NAMALWA (cell line): ENCODE measurements around the gene LRFN5.
"Not testable (repeated sequence)": the region's sequence is repeated elsewhere in the genome, so short reads cannot be mapped to it uniquely, and the experiment has no call there.

Experiments
- DNase-seq: peaks from one replicate; pipeline ENCODE4 v3.0.0-alpha.2; 2015; ENCODE audit warnings: low spot score

Gene LRFN5

DNA sequence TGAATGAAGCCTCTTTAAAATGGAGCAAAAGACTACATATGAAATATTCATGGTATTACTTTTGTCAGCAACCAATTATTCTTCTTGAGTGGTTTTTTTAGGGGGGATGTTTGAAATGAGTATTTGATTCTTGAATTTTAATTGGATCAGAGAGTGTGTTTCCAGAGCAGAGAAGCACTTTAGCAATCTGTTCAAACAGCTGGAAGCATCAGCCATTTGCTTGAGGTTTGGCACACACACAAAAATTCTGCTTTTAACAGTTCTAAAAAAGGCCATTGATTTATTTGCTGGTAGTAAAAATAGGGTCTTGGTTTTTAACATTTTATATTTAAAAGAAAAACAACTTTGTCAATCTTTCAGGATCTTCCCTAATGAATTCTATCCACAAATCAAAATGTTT lies 292.7 kb downstream of the LRFN5 start:
- DNase-seq, result no peak

DNA sequence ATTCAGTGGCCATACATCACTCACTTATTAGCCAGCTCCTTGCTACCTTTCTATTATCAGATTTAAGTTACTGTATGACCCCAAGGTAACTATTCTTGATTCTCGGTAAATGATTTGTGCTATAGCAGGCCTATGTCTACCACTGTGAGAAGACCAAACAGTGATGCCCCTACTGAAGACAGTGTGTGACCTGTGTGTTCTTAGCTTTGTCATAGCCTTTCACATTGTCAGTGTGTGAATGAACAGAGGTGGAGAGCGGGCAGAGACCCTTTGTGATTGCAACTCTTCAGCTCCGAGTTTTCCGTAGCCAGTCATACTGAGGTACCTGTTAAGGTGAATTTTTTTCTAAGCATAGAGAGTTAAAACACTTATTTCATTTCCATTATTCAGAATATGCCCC lies 294.0 kb downstream of the LRFN5 start:
- no peak for DNase-seq

DNA sequence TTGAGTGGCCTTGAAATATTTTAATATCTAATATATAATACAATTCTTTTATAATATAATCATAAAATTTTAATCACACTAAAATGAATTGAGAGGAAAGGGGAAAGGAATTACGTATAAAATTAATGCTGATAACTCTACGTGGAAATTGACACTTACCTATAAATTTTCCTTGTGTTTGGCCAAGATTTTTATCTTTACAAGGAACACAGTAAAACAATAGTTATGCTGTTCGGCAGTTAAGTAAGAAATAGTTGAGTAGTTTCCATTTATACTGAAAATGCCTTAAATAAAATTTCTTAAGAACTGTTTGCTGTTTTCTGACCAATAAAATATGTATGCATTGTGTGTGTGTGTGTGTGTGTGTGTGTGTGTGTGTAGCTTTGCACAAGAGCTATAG lies 294.4 kb downstream of the LRFN5 start:
- no peak for DNase-seq

DNA sequence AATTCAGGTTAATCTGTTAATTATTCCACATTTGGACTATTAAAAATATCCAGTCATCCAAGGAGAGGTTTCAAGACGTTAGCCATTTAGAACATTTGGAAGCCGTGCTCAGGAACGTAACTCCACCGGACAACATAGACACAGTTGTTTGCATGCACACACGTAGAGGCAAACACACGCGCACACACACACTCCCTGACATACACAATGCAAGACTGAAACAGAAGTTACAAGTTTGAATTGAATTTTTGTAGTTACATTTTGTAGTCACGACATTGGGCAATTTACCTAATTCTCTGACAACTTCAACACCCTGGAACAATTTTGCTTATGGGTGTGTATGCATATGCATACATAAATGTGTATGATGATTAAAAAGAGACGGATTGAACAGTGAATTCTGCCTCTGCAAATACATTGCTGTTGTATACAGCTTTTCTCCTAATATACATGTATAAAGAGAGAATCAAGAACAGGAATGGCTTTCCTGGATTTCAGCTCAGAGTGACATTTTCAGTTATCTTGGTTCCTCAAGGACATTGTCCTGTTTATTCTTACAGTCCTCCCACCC lies 298.8 kb downstream of the LRFN5 start:
- no peak for DNase-seq

DNA sequence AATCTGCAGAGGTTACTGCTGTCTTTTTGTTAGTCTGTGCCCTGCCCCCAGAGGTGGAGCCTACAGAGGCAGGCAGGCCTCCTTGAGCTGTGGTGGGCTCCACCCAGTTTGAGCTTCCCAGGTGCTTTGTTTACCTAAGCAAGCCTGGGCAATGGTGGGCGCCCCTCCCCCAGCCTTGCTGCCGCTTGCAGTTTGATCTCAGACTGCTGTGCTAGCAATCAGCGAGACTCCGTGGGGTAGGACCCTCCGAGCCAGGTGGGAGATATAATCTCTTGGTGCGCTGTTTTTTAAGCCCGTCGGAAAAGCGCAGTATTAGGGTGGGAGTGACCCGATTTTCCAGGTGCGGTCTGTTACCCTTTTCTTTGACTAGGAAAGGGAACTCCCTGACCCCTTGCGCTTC lies 304.5 kb downstream of the LRFN5 start:
- DNase-seq, result not testable (repeated sequence)

DNA sequence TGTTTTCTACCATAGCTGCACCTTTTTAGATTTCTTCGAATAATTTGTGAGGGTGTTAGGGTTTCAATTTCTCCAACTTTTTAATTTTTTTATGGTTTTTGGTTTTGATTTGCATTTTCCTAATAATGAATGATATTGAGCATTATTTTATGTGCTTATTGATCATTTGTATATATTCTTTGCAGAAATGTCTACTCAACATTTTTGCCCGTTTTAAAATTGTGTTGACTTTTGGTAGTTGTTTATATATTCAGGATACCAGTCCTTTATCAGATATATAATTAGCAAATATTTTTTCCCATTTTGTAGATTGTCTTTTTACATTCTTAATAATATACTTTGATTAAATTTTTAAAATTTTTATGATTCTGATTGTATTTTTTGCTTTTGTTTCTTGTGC lies 306.7 kb downstream of the LRFN5 start:
- DNase-seq, result no peak

DNA sequence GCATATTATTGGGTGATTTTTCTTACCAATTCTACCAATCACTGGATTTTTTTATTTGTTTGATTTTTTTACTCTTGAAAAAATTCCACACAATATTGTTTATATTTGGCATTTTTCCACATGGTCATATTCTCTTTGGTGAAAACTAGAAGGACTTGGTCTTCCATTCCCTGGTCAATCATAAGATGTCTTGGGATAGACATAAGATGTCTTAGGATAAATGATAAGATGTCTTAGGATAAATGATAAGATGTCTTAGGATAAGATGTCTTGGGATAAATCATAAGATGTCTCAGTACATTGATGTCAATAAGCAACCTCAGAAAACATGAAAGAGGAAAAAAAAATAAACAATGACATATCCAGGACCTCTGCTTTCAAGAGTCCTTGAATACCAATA lies 309.1 kb downstream of the LRFN5 start:
- no peak for DNase-seq

DNA sequence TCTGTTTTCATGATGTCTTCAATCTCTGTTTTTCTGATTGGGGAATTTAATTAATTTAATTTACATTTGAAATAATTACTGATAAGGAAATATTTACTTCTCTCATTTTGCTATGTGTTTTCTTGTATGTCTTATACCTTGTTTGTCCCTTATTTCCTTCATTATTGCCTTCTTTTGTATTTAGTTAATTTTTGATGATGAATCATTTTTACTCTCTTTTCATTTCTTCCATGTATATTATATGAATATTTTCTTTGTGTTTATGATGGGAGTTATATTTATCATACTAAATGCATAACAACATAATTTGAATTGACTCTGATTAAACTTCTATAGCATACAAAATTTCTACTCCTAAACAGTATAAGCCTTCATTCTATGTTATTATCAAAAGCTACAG lies 309.6 kb downstream of the LRFN5 start:
- DNase-seq, result no peak

DNA sequence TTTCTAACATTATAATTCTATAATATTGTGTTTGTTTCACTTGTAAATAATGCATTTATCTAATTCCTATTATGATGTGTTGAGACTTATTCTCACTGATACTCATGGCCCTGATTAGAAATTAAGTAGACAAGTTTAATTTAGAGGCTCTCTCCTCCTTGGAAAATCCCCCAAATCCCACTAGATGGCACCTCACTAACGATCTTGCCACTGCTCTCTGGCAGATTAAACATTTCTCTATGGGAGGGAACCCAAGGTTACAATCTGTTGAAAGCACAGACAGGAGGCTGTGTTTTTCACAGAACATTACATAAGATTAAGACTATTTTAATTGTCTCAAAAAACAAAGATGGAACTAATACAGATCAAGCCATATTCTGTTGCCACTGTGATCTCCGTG lies 318.7 kb downstream of the LRFN5 start:
- no peak for DNase-seq

DNA sequence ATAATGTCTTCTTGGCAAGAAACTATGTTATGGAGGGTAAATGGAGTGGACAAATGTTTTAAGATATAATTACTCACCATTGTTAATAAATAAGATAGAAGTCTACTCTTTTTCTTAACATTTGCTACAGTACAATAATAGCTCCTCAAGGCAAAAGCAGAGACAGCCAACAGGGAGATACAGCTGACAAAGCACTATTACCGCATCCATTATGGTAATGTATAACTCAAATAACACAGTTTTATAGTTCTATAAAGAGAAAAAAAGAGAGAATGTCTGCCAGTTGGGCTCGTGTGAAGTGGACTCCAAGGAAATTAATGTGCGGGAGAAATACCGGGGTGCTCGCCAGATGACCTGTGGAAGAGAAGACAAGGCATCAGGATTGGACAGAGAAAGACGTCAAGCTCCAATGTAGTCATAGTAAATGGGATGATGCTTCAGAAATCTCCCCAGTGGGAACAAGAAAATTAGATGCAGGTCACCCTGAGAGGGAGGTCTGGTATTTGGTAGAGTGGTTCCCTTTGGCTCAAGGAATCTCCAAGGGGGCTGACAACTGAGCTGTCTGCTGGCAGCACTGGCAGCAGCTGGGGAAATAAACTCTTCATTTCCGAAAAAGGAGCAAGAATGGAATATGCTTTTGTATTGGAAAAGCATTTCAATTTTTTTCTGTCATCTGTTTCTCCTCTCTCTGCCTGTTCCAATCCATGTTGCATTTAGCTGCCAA lies 343.9 kb downstream of the LRFN5 start:
- DNase-seq, result no peak
